Dermis blood vessel endothelial cell (primary cell): ENCODE data around the gene MPG. TPM values are rescaled to one million over a fixed set of nuclear protein-coding genes. Genes with fewer than 3 reads are reported as not detected.
"Not testable (repeated sequence)": the region's sequence is repeated elsewhere in the genome, so short reads cannot be mapped to it uniquely, and the experiment has no call there.

Experiments
- DNase-seq: peaks from one replicate; pipeline ENCODE4 v3.0.0; 2010
- total RNA-seq: library from RNA; depleted of rRNA; stranded (reverse); fragments of >200 nt; gene quantifications from 2 replicates; pipeline ENCODE4 v1.2.3, GENCODE V29; 2014

The MPG gene
- total RNA-seq, result 121 and 199 TPM in 2 replicates

- peak; percentile 85 for DNase-seq
Observed at GRCh38 chr16:77807-78443, at the start of gene MPG. Gene MPG (plus strand): TSS chr16:78225. CDS start chr16:78310, 85 bp downstream.

- not testable (repeated sequence) for DNase-seq
Observed at GRCh38 chr16:30627-31026, 47.4 kb upstream of the MPG start.

GRCh38 chr16:33154-33876, 44.7 kb upstream of the MPG start:
- not testable (repeated sequence) for DNase-seq

- DNase-seq, result no peak
Observed at GRCh38 chr16:33877-34647, 44.0 kb upstream of the MPG start.

GRCh38 chr16:34648-34987, 43.4 kb upstream of the MPG start:
- DNase-seq, result no peak

GRCh38 chr16:35011-35677, 42.9 kb upstream of the MPG start:
- DNase-seq, result no peak

GRCh38 chr16:35678-36305, 42.2 kb upstream of the MPG start:
- DNase-seq, result no peak

- DNase-seq, result no peak
Observed at GRCh38 chr16:36336-36984, 41.6 kb upstream of the MPG start.

GRCh38 chr16:37511-37910, 40.5 kb upstream of the MPG start:
- no peak for DNase-seq

GRCh38 chr16:38206-38605, 39.8 kb upstream of the MPG start:
- DNase-seq, result not testable (repeated sequence)

- DNase-seq, result no peak
Observed at GRCh38 chr16:38941-39892, 38.8 kb upstream of the MPG start.

- no peak for DNase-seq
Observed at GRCh38 chr16:41439-42068, 36.5 kb upstream of the MPG start.

- DNase-seq, result no peak
Observed at GRCh38 chr16:42069-42457, 36.0 kb upstream of the MPG start.

- no peak for DNase-seq
Observed at GRCh38 chr16:42691-43090, 35.3 kb upstream of the MPG start.

- no peak for DNase-seq
Observed at GRCh38 chr16:43294-43693, 34.7 kb upstream of the MPG start.

GRCh38 chr16:44655-45054, 33.4 kb upstream of the MPG start:
- DNase-seq, result no peak

GRCh38 chr16:45454-45853, 32.6 kb upstream of the MPG start:
- DNase-seq, result no peak

GRCh38 chr16:46510-46909, 31.5 kb upstream of the MPG start:
- not testable (repeated sequence) for DNase-seq

- DNase-seq, result no peak
Observed at GRCh38 chr16:47234-47633, 30.8 kb upstream of the MPG start.

- no peak for DNase-seq
Observed at GRCh38 chr16:50769-51591, 27.0 kb upstream of the MPG start.
